ENCODE measurements around the gene GSG1. TPM values are rescaled to one million over a fixed set of nuclear protein-coding genes. Genes with fewer than 3 reads are reported as not detected.

Gene GSG1
- total RNA-seq, 1 donor from 2014 or later = not detected

DNA sequence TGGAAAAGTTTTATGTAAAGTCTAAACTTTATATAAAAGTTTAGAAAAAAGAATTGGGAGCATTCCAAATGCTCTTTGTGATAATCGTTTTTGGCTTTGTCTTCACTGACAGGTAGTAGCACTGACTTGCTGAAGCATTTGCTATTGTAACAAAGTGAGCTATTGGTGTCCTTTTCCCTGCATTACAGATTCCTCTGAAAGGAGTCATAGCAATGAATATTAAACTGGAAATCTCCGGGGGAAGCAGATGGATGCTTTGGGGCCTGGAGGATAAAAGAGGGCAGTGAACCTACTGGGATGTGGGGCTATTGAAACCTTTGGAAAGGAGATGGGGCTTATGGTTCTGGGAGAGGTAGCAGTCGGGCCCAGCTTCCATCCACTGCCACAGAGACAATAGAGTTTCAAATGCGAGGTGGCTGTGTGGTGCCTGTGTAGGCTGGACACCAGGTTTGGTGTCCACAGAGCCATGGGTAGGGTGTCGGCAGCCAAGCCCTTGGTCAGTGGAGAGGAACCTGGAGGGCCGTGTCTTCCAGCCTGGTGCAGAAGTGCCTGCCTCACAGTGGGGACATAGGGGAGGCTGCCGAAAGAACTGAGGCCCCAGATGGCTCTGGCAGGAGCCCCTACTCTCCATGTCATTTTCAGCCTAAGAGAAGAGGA is 10.1 kb downstream of the GSG1 start:
- peaks cover 3% of the 10 kb centered on the region for H3K27me3 Mint-ChIP-seq (ENCODE audit: unreplicated experiment)
- peaks cover 2% of the 10 kb centered on the region for H3K4me1 Mint-ChIP-seq (ENCODE audit: low read depth, unreplicated experiment)
- no peak for DNase-seq
- H3K27ac Mint-ChIP-seq (ENCODE audit: unreplicated experiment) = no peak overlapping the region
- TF ChIP-seq, protein P1, sequence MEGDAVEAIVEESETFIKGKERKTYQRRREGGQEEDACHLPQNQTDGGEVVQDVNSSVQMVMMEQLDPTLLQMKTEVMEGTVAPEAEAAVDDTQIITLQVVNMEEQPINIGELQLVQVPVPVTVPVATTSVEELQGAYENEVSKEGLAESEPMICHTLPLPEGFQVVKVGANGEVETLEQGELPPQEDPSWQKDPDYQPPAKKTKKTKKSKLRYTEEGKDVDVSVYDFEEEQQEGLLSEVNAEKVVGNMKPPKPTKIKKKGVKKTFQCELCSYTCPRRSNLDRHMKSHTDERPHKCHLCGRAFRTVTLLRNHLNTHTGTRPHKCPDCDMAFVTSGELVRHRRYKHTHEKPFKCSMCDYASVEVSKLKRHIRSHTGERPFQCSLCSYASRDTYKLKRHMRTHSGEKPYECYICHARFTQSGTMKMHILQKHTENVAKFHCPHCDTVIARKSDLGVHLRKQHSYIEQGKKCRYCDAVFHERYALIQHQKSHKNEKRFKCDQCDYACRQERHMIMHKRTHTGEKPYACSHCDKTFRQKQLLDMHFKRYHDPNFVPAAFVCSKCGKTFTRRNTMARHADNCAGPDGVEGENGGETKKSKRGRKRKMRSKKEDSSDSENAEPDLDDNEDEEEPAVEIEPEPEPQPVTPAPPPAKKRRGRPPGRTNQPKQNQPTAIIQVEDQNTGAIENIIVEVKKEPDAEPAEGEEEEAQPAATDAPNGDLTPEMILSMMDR (IDR thresholded peaks at IDR 0.05; ENCODE audit: partially characterized antibody, unreplicated experiment) = no peak
- no peak overlapping the region for H3K4me3 Mint-ChIP-seq (ENCODE audit: unreplicated experiment)
- H3K9me3 Mint-ChIP-seq (ENCODE audit: unreplicated experiment) = peaks cover 1% of the 10 kb centered on the region
- H3K36me3 Mint-ChIP-seq (ENCODE audit: unreplicated experiment) = no peaks in the 10 kb centered on the region

DNA sequence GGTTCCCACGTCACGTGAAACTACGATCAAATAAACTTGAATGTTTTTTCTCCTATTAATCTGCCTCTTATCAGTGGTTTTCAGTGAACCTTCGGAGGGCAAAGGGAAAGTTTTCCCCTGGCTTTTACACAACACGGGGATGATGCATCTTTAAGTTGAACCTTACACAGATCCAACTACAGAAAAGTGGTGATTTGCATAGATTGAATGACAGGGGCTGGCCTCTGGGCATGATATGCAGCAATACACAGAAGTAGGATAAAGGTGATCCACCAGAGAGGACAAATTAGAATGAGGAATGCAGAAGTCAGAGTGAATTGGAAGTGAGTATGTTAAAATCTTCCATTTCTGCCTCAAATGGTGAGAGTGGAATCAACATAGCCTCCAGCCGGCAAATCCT is 11.6 kb downstream of the GSG1 start:
- DNase-seq = no peak
- Mint-ChIP-seq H3K27me3 (ENCODE audit: unreplicated experiment) (peaks cover 3% of the 10 kb centered on the region), H3K27ac (ENCODE audit: unreplicated experiment) (no peak overlapping the region), H3K4me3 (ENCODE audit: unreplicated experiment) (no peak overlapping the region), H3K36me3 (ENCODE audit: unreplicated experiment) (no peaks in the 10 kb centered on the region), H3K9me3 (ENCODE audit: unreplicated experiment) (no peaks in the 10 kb centered on the region), H3K4me1 (ENCODE audit: low read depth, unreplicated experiment) (no peaks in the 10 kb centered on the region)
- TF ChIP-seq, protein P1 (IDR thresholded peaks at IDR 0.05; ENCODE audit: partially characterized antibody, unreplicated experiment) = no peak

DNA sequence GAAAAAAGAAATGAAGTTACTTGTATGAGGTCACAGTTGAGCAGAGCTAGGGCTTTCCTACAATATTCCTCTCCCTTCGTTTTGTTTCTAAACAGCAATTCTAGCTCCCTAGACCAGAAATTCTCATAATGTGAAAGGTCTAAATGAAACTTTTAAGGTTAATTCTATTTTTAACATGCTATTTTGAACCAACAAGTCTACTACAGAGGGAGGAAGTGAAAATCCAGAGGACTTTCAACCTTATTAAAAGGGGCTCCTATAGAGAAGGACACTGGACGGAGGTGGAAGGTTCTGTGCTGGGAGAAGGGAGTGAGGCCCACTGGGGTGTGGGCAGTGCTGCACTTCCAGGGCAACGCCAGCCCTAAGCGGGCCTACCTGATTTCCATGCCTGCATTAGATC is 13.4 kb downstream of the GSG1 start:
- TF ChIP-seq, protein P1 (IDR thresholded peaks at IDR 0.05; ENCODE audit: partially characterized antibody, unreplicated experiment) = no peak
- no peak overlapping the region for H3K4me3 Mint-ChIP-seq (ENCODE audit: unreplicated experiment)
- peaks cover 3% of the 10 kb centered on the region for H3K27me3 Mint-ChIP-seq (ENCODE audit: unreplicated experiment)
- no peaks in the 10 kb centered on the region for H3K4me1 Mint-ChIP-seq (ENCODE audit: low read depth, unreplicated experiment)
- no peak for DNase-seq
- H3K9me3 Mint-ChIP-seq (ENCODE audit: unreplicated experiment) = no peaks in the 10 kb centered on the region
- H3K36me3 Mint-ChIP-seq (ENCODE audit: unreplicated experiment) = no peaks in the 10 kb centered on the region
- no peak overlapping the region for H3K27ac Mint-ChIP-seq (ENCODE audit: unreplicated experiment)

DNA sequence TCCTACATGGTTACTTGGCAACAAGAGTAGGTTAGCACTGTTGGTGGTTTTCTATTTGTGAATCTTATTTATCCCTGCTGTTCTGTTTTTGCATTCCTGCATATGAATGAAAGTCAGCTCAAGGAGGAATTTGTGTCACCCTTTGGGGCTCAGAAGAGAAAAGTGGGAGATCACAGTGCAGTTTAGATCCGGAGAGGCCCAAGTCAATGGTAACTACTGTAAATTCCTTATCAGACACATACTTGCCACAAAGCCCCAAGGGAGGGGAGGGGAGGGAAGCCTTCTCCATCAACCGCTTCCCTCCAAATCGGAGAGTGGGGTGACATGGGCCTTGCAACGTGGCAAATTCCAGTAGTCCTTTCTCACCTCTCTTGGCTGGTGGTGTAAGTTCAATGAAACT is 15.0 kb downstream of the GSG1 start:
- TF ChIP-seq, protein P1 (IDR thresholded peaks at IDR 0.05; ENCODE audit: partially characterized antibody, unreplicated experiment) = no peak
- H3K27me3 Mint-ChIP-seq (ENCODE audit: unreplicated experiment) = peaks cover 3% of the 10 kb centered on the region
- H3K4me1 Mint-ChIP-seq (ENCODE audit: low read depth, unreplicated experiment) = no peaks in the 10 kb centered on the region
- H3K36me3 Mint-ChIP-seq (ENCODE audit: unreplicated experiment) = peaks cover 4% of the 10 kb centered on the region
- H3K4me3 Mint-ChIP-seq (ENCODE audit: unreplicated experiment) = no peak overlapping the region
- H3K9me3 Mint-ChIP-seq (ENCODE audit: unreplicated experiment) = no peaks in the 10 kb centered on the region
- H3K27ac Mint-ChIP-seq (ENCODE audit: unreplicated experiment) = no peak overlapping the region
- no peak for DNase-seq

DNA sequence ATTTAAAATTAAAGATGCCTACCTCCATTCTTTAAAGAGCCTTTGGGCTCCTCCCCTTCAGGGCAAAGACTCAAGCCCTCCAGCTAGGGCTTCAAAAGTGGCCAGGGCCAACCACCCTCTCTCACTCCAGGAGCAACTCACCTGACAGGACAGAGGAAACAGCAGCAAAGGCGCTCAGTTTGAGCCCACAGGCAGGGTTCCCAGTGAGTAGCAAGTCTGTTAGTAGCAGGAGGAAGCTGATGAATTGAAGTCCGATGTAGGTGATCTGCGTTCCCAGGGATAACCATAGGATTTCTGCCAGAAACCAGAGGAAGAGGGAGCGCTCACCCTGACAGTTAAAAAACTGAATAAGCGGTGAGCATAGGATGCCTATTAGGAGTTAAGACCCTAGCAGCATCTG is 15.7 kb downstream of the GSG1 start:
- H3K4me1 Mint-ChIP-seq (ENCODE audit: low read depth, unreplicated experiment) = no peaks in the 10 kb centered on the region
- H3K27me3 Mint-ChIP-seq (ENCODE audit: unreplicated experiment) = peaks cover 3% of the 10 kb centered on the region
- TF ChIP-seq, protein P1 (IDR thresholded peaks at IDR 0.05; ENCODE audit: partially characterized antibody, unreplicated experiment) = no peak
- H3K9me3 Mint-ChIP-seq (ENCODE audit: unreplicated experiment) = no peaks in the 10 kb centered on the region
- H3K36me3 Mint-ChIP-seq (ENCODE audit: unreplicated experiment) = peaks cover 4% of the 10 kb centered on the region
- no peak overlapping the region for H3K4me3 Mint-ChIP-seq (ENCODE audit: unreplicated experiment)
- DNase-seq = no peak
- no peak overlapping the region for H3K27ac Mint-ChIP-seq (ENCODE audit: unreplicated experiment)
